ENCODE measurements around the gene WDR44. TPM values are rescaled to one million over a fixed set of nuclear protein-coding genes. Genes with fewer than 3 reads are reported as not detected.

WDR44 gene
- total and polyA plus RNA-seq, 2 donors (not counting 3 experiments of a cell fraction or from before 2014, with no cell fraction given): 6.5 to 17.4 TPM

- Histone ChIP-seq H3K4me1 (ENCODE audit: control insufficient read depth, extremely low read depth, insufficient read depth, low read length) (no peaks in the 10 kb centered on the region), H3K4me3 (replicated peaks in 1 of 3; ENCODE audit: insufficient read depth in 1 of 3, low read depth in 1 of 3, low read length in 3 of 3) (no peak overlapping the region), H2AFZ (ENCODE audit: low read depth, low read length) (no peak overlapping the region), H3K79me2 (ENCODE audit: control insufficient read depth, insufficient read depth, low read length) (peaks cover 42% of the 10 kb centered on the region), H3K27ac (ENCODE audit: insufficient read depth, low read depth, low read length) (no peak overlapping the region), H3K27me3 (ENCODE audit: control insufficient read depth in 2 of 2, insufficient read depth in 2 of 2, low read length in 2 of 2) (no peaks in the 10 kb centered on the region), H3K4me2 (ENCODE audit: insufficient read depth, low read length) (no peak overlapping the region), H3K9me3 (replicated peaks; ENCODE audit: control insufficient read depth, insufficient read depth, low read length) (no peaks in the 10 kb centered on the region), H3K9ac (replicated peaks; ENCODE audit: extremely low read depth, insufficient read depth, low read length) (no peak overlapping the region), H4K20me1 (replicated peaks; ENCODE audit: control insufficient read depth, extremely low read depth, insufficient read depth, low read length) (no peaks in the 10 kb centered on the region), H3K36me3 (ENCODE audit: control insufficient read depth in 2 of 2, extremely low read depth in 1 of 2, insufficient read depth in 2 of 2, low read length in 2 of 2) (no peaks in the 10 kb centered on the region), H3K9me1 (replicated peaks; ENCODE audit: control insufficient read depth, extremely low read depth, insufficient read depth, low read length) (no peaks in the 10 kb centered on the region)
- FAIRE-seq: no peak
- intact Hi-C loops (cut with micrococcal nuclease) (no loop called here), dilution Hi-C loops (cut with MboI; ENCODE audit: extremely low pct_ligation_motif_present, low sequenced_read_pairs) (no loop called here)
- TF ChIP-seq, protein P1, sequence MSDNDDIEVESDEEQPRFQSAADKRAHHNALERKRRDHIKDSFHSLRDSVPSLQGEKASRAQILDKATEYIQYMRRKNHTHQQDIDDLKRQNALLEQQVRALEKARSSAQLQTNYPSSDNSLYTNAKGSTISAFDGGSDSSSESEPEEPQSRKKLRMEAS (IDR thresholded peaks at IDR 0.05; ENCODE audit: insufficient read depth, insufficient read length): no peak
- TF ChIP-seq CTCF (IDR thresholded peaks at IDR 0.05; ENCODE audit: extremely low read depth in 1 of 2, insufficient read depth in 1 of 2, low read depth in 1 of 2, low read length in 2 of 2): no peak
- TF ChIP-seq EZH2 (IDR thresholded peaks at IDR 0.05; ENCODE audit: borderline replicate concordance, low read depth, low read length, severe bottlenecking): no peak
- TF ChIP-seq POLR2AphosphoS5 (IDR thresholded peaks at IDR 0.05; ENCODE audit: insufficient read depth, low read depth, low read length): no peak
- TF ChIP-seq GATA2 (IDR thresholded peaks at IDR 0.05; ENCODE audit: insufficient read depth, insufficient read length, low read depth, low read length): no peak
- no peak for TF ChIP-seq POLR2A (IDR thresholded peaks at IDR 0.05; ENCODE audit: low read depth, low read length)
- TF ChIP-seq JUN (IDR thresholded peaks at IDR 0.05; ENCODE audit: borderline replicate concordance, insufficient read depth, insufficient read length, low read depth): no peak
- TF ChIP-seq MYC (IDR thresholded peaks at IDR 0.05; ENCODE audit: low read depth, low read length): no peak
- no peak for TF ChIP-seq FOS (IDR thresholded peaks at IDR 0.05; ENCODE audit: borderline replicate concordance, insufficient read depth, low read length)
- BruUV-seq (replicated peaks): no TSS peak
- CTCF ChIA-PET: no interaction called here
- POLR2A ChIA-PET: no interaction called here
- no peak for DNase-seq (ENCODE audit: low read depth, low spot score)
Measured at GRCh38 chrX:118373538-118373937, 27.6 kb downstream of the WDR44 start.
